ENCODE results near the gene CHTF18. TPM values are rescaled to one million over a fixed set of nuclear protein-coding genes. Genes with fewer than 3 reads are reported as not detected.

CHTF18 gene
- total and polyA plus RNA-seq, 10 of the 15 experiments (the other 5 are each of a cell fraction or from before 2014, with no cell fraction given), result 1.6 to 87.8 (median 19.4) TPM

- TF ChIP-seq PRDM15 (CRISPR knock-in tag; IDR thresholded peaks at IDR 0.05) (no peak), POLR2AphosphoS2 (IDR thresholded peaks at IDR 0.05; ENCODE audit: low read depth, low read length) (no peak), DPF2 (IDR thresholded peaks at IDR 0.05) (no peak), ZNF217 (IDR thresholded peaks at IDR 0.05) (no peak), KLF5 (IDR thresholded peaks at IDR 0.05; ENCODE audit: partially characterized antibody) (no peak), SREBF1 (IDR thresholded peaks at IDR 0.05; ENCODE audit: low read length) (no peak), RFX5 (IDR thresholded peaks at IDR 0.05; ENCODE audit: low read depth, low read length) (no peak), NFYA (IDR thresholded peaks at IDR 0.05; ENCODE audit: borderline replicate concordance, low read depth, low read length) (no peak), TAF1 (IDR thresholded peaks at IDR 0.05; ENCODE audit: borderline replicate concordance, low read depth, low read length) (no peak), RELA (IDR thresholded peaks at IDR 0.05; ENCODE audit: borderline replicate concordance, partially characterized antibody) (no peak), STAT3 (IDR thresholded peaks at IDR 0.05; ENCODE audit: low read depth, low read length) (no peak), SMARCA5 (IDR thresholded peaks at IDR 0.05) (no peak), POLR2A (IDR thresholded peaks at IDR 0.05; ENCODE audit: low read depth, low read length) (no peak; the same call in none of the 2 replicates), MTA2 (IDR thresholded peaks at IDR 0.05; ENCODE audit: low read depth) (no peak)
- TF ChIP-seq, protein P1, sequence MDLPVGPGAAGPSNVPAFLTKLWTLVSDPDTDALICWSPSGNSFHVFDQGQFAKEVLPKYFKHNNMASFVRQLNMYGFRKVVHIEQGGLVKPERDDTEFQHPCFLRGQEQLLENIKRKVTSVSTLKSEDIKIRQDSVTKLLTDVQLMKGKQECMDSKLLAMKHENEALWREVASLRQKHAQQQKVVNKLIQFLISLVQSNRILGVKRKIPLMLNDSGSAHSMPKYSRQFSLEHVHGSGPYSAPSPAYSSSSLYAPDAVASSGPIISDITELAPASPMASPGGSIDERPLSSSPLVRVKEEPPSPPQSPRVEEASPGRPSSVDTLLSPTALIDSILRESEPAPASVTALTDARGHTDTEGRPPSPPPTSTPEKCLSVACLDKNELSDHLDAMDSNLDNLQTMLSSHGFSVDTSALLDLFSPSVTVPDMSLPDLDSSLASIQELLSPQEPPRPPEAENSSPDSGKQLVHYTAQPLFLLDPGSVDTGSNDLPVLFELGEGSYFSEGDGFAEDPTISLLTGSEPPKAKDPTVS (IDR thresholded peaks at IDR 0.05; ENCODE audit: low read depth, low read length), result no peak
- TF ChIP-seq, protein P2, sequence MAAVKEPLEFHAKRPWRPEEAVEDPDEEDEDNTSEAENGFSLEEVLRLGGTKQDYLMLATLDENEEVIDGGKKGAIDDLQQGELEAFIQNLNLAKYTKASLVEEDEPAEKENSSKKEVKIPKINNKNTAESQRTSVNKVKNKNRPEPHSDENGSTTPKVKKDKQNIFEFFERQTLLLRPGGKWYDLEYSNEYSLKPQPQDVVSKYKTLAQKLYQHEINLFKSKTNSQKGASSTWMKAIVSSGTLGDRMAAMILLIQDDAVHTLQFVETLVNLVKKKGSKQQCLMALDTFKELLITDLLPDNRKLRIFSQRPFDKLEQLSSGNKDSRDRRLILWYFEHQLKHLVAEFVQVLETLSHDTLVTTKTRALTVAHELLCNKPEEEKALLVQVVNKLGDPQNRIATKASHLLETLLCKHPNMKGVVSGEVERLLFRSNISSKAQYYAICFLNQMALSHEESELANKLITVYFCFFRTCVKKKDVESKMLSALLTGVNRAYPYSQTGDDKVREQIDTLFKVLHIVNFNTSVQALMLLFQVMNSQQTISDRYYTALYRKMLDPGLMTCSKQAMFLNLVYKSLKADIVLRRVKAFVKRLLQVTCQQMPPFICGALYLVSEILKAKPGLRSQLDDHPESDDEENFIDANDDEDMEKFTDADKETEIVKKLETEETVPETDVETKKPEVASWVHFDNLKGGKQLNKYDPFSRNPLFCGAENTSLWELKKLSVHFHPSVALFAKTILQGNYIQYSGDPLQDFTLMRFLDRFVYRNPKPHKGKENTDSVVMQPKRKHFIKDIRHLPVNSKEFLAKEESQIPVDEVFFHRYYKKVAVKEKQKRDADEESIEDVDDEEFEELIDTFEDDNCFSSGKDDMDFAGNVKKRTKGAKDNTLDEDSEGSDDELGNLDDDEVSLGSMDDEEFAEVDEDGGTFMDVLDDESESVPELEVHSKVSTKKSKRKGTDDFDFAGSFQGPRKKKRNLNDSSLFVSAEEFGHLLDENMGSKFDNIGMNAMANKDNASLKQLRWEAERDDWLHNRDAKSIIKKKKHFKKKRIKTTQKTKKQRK (IDR thresholded peaks at IDR 0.05; ENCODE audit: low read depth, low read length), result no peak
Observed at GRCh38 chr16:801584-802363, 13.4 kb downstream of the CHTF18 start (continued).

All from GM12878 (cell line).